ENCODE data around the gene CYGB. TPM values are rescaled to one million over a fixed set of nuclear protein-coding genes. Genes with fewer than 3 reads are reported as not detected.

CYGB gene
- total and polyA plus RNA-seq, 2 of the 13 experiments (the other 11 are each of a cell fraction or from before 2014, with no cell fraction given) = 18.9 to 27.1 TPM

DNA sequence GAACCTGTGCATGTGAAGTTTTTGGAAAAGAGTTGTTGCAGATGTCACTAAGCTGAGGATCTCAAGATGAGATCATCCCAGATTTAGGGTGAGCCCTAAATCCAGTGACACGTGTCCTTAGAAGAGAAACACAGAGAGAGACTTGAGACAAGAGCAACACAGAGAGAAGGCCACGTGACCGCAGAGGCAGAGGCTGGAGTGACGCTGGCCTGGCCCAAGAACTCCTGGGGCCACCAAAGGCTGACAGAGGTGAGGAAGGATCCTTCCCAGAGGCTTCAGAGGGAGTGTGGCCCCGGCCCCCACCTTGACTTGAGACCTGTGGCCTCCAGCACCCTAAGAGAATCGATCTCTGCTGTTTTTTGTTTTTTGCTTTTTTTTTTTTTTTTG, 24.2 kb downstream of the CYGB start (continued):
- TF ChIP-seq, protein P1, sequence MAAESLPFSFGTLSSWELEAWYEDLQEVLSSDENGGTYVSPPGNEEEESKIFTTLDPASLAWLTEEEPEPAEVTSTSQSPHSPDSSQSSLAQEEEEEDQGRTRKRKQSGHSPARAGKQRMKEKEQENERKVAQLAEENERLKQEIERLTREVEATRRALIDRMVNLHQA (CRISPR knock-in tag; IDR thresholded peaks at IDR 0.05) = no peak
- TF ChIP-seq ZNF776 (CRISPR knock-in tag; IDR thresholded peaks at IDR 0.05) = no peak
- TF ChIP-seq GLI4 (CRISPR knock-in tag; IDR thresholded peaks at IDR 0.05; ENCODE audit: borderline replicate concordance) = 0 out of 2 replicates have a peak, but pooled peaks have one; percentile 20
- TF ChIP-seq KDM5A (IDR thresholded peaks at IDR 0.05; ENCODE audit: borderline replicate concordance, low read length) = no peak
- TF ChIP-seq IKZF4 (CRISPR knock-in tag; IDR thresholded peaks at IDR 0.05; ENCODE audit: borderline replicate concordance, low read depth, not compliant biosample characterization) = no peak
- TF ChIP-seq, protein P2, sequence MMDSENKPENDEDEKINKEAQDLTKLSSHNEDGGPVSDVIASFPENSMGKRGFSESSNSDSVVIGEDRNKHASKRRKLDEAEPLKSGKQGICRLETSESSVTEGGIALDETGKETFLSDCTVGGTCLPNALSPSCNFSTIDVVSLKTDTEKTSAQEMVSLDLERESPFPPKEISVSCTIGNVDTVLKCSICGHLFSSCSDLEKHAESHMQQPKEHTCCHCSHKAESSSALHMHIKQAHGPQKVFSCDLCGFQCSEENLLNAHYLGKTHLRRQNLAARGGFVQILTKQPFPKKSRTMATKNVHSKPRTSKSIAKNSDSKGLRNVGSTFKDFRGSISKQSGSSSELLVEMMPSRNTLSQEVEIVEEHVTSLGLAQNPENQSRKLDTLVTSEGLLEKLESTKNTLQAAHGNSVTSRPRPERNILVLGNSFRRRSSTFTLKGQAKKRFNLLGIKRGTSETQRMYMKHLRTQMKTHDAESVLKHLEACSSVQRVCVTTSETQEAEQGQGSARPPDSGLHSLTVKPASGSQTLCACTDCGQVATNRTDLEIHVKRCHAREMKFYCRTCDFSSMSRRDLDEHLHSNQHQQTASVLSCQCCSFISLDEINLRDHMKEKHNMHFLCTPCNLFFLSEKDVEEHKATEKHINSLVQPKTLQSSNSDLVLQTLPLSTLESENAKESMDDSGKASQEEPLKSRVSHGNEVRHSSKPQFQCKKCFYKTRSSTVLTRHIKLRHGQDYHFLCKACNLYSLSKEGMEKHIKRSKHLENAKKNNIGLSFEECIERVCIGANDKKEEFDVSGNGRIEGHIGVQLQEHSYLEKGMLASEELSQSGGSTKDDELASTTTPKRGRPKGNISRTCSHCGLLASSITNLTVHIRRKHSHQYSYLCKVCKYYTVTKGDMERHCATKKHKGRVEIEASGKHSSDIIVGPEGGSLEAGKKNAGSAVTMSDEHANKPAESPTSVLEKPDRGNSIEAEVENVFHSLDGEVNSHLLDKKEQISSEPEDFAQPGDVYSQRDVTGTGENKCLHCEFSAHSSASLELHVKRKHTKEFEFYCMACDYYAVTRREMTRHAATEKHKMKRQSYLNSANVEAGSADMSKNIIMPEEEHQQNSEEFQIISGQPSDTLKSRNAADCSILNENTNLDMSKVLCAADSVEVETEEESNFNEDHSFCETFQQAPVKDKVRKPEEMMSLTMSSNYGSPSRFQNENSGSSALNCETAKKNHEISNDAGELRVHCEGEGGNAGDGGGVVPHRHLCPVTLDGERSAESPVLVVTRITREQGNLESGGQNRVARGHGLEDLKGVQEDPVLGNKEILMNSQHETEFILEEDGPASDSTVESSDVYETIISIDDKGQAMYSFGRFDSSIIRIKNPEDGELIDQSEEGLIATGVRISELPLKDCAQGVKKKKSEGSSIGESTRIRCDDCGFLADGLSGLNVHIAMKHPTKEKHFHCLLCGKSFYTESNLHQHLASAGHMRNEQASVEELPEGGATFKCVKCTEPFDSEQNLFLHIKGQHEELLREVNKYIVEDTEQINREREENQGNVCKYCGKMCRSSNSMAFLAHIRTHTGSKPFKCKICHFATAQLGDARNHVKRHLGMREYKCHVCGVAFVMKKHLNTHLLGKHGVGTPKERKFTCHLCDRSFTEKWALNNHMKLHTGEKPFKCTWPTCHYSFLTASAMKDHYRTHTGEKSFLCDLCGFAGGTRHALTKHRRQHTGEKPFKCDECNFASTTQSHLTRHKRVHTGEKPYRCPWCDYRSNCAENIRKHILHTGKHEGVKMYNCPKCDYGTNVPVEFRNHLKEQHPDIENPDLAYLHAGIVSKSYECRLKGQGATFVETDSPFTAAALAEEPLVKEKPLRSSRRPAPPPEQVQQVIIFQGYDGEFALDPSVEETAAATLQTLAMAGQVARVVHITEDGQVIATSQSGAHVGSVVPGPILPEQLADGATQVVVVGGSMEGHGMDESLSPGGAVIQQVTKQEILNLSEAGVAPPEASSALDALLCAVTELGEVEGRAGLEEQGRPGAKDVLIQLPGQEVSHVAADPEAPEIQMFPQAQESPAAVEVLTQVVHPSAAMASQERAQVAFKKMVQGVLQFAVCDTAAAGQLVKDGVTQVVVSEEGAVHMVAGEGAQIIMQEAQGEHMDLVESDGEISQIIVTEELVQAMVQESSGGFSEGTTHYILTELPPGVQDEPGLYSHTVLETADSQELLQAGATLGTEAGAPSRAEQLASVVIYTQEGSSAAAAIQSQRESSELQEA (CRISPR knock-in tag; IDR thresholded peaks at IDR 0.05; ENCODE audit: not compliant biosample characterization) = no peak
- TF ChIP-seq, protein P3, sequence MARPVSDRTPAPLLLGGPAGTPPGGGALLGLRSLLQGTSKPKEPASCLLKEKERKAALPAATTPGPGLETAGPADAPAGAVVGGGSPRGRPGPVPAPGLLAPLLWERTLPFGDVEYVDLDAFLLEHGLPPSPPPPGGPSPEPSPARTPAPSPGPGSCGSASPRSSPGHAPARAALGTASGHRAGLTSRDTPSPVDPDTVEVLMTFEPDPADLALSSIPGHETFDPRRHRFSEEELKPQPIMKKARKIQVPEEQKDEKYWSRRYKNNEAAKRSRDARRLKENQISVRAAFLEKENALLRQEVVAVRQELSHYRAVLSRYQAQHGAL (CRISPR knock-in tag; IDR thresholded peaks at IDR 0.05; ENCODE audit: not compliant biosample characterization) = no peak
- no peak for TF ChIP-seq TBX2 (CRISPR knock-in tag; IDR thresholded peaks at IDR 0.05; ENCODE audit: borderline replicate concordance)
- TF ChIP-seq, protein P4, sequence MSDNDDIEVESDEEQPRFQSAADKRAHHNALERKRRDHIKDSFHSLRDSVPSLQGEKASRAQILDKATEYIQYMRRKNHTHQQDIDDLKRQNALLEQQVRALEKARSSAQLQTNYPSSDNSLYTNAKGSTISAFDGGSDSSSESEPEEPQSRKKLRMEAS (IDR thresholded peaks at IDR 0.05) = peak; percentile 13; the same call in 1 of the 2 replicates
- no peak for TF ChIP-seq ZNF558 (CRISPR knock-in tag; IDR thresholded peaks at IDR 0.05; ENCODE audit: borderline replicate concordance)
- TF ChIP-seq CC2D1A (CRISPR knock-in tag; IDR thresholded peaks at IDR 0.05) = no peak
- TF ChIP-seq ZFP36 (IDR thresholded peaks at IDR 0.05; ENCODE audit: borderline replicate concordance, low read depth, low read length, partially characterized antibody) = no peak
- TF ChIP-seq TCF7L2 (IDR thresholded peaks at IDR 0.05; ENCODE audit: low read depth, low read length) = no peak
- TF ChIP-seq, protein P5, sequence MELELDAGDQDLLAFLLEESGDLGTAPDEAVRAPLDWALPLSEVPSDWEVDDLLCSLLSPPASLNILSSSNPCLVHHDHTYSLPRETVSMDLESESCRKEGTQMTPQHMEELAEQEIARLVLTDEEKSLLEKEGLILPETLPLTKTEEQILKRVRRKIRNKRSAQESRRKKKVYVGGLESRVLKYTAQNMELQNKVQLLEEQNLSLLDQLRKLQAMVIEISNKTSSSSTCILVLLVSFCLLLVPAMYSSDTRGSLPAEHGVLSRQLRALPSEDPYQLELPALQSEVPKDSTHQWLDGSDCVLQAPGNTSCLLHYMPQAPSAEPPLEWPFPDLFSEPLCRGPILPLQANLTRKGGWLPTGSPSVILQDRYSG (CRISPR knock-in tag; IDR thresholded peaks at IDR 0.05) = no peak
